BE2C (cell line): ENCODE data around the gene DCUN1D5.
A peak's percentile ranks its signal among the peaks of the same experiment; 100 is the strongest.

Experiments
- DNase-seq: peaks from one replicate; pipeline ENCODE4 v3.0.0-alpha.2; 2020
- H3K27me3 ChIP-seq: fragments of 250-450 bp; sonication (Bioruptor Pico); 2 replicates; pipeline ENCODE4 v1.5.1; 2020; ENCODE audit warnings: mild to moderate bottlenecking
- H3K36me3 ChIP-seq: fragments of 250-450 bp; sonication (Bioruptor Pico); 2 replicates; pipeline ENCODE4 v1.5.1; 2020; ENCODE audit warnings: mild to moderate bottlenecking
- H3K4me1 ChIP-seq: fragments of 250-450 bp; sonication (Bioruptor Pico); 2 replicates; pipeline ENCODE4 v1.5.1; 2020
- H3K4me3 ChIP-seq: 2 replicates; pipeline ENCODE4 v1.5.1; 2011; ENCODE audit warnings: low read depth, low read length
- H3K9me3 ChIP-seq: fragments of 250-450 bp; sonication (Bioruptor Pico); 2 replicates; pipeline ENCODE4 v1.5.1; 2020
- CTCF ChIP-seq: IDR thresholded peaks from 2 replicates; pipeline ENCODE4 v1.5.1; 2012; ENCODE audit warnings: mild to moderate bottlenecking, low read depth, low read length

DCUN1D5 gene

GRCh38 chr11:103109818-103110388 lies 17.9 kb upstream of the DCUN1D5 start:
- Histone ChIP-seq H3K36me3 (no peaks in the 10 kb centered on the region; the same call in 1 of the 2 replicates), H3K9me3 (no peaks in the 10 kb centered on the region), H3K4me3 (peak overlapping the region; percentile 99), H3K27me3 (no peaks in the 10 kb centered on the region), H3K4me1 (no peaks in the 10 kb centered on the region)
- DNase-seq: peak; percentile 18
- TF ChIP-seq CTCF: no peak

- Histone ChIP-seq H3K27me3 (no peaks in the 10 kb centered on the region), H3K4me3 (peak within 1 kb of the TSS; percentile 99), H3K36me3 (no peaks in the 10 kb centered on the region; the same call in 1 of the 2 replicates), H3K4me1 (no peaks in the 10 kb centered on the region), H3K9me3 (no peaks in the 10 kb centered on the region)
- peak; percentile 95 for DNase-seq
- peak; percentile 69 for TF ChIP-seq CTCF
These were observed 17.2 kb upstream of the DCUN1D5 start, which contains the start of gene DYNC2H1 for GRCh38 chr11:103108933-103109817. TSS of gene DYNC2H1 (plus strand) at chr11:103109426. CDS start at chr11:103109575, 149 bp downstream.

- Histone ChIP-seq H3K9me3 (no peaks in the 10 kb centered on the region), H3K4me3 (no peak overlapping the region), H3K36me3 (no peaks in the 10 kb centered on the region), H3K4me1 (peaks cover 4% of the 10 kb centered on the region; the same call in 1 of the 2 replicates), H3K27me3 (no peaks in the 10 kb centered on the region)
- DNase-seq: no peak
- TF ChIP-seq CTCF: no peak
These were observed 5.3 kb upstream of the DCUN1D5 start for GRCh38 chr11:103097279-103097678.

- peaks cover 24% of the 10 kb centered on the region for H3K36me3 ChIP-seq
- no peaks in the 10 kb centered on the region for H3K9me3 ChIP-seq
- peak; percentile 62 for DNase-seq
- no peaks in the 10 kb centered on the region for H3K27me3 ChIP-seq
- TF ChIP-seq CTCF: no peak
- peak overlapping the region; percentile 95 for H3K4me3 ChIP-seq
- H3K4me1 ChIP-seq: no peaks in the 10 kb centered on the region
These were observed 728 bp downstream of the DCUN1D5 start for GRCh38 chr11:103091064-103091800.

- DNase-seq: no peak
- peaks cover 59% of the 10 kb centered on the region for H3K36me3 ChIP-seq
- no peak for TF ChIP-seq CTCF
- no peaks in the 10 kb centered on the region for H3K9me3 ChIP-seq
- H3K4me3 ChIP-seq: no peak overlapping the region
- peaks cover 6% of the 10 kb centered on the region; the same call in 1 of the 2 replicates for H3K4me1 ChIP-seq
- no peaks in the 10 kb centered on the region for H3K27me3 ChIP-seq
These were observed 5.5 kb downstream of the DCUN1D5 start for GRCh38 chr11:103086461-103086860.
